Measurements from ENCODE around the gene PLCG2.

PLCG2 gene

DNA sequence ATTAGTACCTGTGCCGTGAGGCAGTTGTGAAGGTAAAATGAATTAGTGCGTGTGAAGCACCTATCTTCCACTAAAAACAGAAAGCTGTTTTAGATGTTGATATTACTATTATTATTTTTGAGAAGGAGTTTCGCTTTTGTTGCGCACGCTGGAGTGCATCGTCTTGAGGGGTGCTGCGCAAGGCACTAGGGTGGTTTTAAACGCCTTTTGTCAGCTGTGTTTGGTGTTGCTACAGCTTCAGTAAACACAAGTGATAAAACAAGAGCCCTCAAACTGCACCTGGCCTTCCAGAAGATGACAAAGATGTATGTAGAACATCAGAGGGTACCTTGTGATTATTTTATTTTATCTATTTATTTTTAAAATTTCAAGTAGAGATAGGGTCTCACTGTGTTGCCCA is 38.2 kb downstream of the PLCG2 start:
- DNase-seq: no peak

DNA sequence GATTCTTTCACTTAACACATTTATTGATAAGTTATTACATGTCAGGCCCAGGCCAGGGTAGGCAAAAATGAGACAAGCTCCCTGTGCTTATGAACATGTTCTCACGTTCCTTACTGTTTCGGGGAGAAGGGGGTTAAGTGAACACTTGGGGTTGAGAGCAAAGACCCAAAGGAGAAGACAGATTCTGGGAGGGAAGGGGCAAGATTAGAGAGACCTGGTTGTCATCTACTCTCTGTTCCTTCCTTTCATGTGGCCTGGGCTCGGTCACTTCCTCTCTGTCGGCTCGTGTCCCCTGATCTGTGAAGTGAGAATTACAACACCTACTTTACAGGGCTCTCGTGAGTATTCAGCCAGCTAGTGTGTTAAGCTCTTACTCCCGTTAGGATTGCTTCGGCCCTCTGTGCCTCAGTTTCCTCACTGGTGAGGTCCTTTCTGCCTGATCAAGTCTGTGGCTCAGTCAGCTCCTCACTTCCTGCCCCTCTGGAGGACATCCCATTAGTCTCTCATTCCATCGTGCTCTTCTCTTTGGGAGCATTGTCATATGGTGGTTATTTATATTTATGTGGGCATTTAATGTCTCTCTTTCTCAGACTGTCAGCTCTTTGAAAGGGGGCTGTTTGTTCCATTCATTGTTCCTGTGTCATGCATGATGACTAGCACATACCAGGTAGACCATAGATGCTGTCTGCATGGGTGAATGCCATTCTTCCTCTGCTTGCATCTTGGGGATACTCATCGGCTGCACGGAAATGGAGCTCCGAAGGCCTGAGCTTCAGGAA is 38.9 kb downstream of the PLCG2 start:
- no peak for DNase-seq

DNA sequence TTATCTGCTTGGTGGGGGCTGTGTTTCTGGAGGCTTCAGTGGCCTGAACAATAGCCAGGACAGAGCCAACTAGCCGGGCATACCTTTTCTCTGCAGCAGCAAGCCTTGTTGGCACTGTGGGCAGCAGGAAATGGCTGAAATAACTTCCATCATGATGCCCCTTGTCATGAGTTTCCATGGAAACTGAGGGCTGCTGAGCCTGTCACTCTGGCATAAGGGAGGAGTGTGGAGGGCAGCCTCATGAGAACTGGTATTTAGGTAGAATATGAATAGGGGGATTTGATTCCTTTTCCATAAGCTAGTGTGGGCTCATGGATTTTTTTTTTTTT is 39.4 kb downstream of the PLCG2 start:
- no peak for DNase-seq

DNA sequence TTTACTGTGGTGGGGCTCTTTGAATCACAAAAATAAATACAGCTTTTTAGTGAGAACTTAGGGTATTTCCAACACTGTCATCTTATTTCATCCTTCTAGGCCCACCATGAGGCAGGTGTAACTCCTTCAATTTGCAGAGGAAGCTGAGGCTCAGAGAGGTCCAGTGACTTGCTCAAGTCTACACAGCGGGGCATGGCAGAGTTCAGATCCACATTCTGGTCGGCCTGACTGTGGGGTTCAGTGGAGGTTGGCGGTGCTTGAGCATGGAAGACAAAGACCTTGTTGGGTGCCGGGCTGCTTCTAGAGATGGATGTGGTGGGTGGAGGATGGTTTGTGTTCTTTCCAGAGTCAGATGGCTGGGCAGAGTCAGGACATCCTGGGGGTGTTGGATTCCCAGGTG is 39.8 kb downstream of the PLCG2 start:
- no peak for DNase-seq

DNA sequence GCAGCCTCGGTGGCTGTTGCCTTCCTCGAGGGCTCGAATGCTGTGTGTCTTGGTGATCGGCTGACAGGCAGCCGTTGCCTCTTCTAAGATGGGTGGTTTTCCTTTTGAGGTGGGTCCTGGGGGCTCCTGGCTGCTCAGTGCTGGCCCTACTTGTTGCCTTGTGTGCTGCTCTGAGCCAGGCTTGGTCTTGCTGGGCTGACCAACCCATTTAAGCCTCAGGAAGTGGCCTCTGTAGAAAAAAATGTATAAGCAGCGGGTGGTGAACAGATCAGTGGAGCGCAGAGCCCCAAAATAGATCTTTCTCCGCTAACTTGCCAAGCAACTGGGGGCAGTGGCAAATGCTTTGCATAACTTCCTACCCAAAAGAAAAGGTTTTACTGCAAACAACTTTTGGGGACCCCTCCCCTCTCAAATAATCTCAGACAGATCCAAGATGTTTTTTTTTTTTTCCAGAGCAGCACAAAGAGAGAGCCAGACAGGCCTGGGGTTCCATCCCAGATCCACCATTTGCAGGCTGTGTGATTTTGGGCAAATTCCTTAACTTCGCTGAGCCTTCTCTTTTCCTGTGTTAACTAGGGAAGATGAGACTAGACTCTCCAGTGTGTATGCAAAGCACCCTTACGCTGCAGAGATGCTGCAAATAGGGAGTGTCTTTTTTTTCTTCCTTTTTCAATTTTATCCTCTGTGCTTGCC is 42.5 kb downstream of the PLCG2 start:
- DNase-seq: no peak

DNA sequence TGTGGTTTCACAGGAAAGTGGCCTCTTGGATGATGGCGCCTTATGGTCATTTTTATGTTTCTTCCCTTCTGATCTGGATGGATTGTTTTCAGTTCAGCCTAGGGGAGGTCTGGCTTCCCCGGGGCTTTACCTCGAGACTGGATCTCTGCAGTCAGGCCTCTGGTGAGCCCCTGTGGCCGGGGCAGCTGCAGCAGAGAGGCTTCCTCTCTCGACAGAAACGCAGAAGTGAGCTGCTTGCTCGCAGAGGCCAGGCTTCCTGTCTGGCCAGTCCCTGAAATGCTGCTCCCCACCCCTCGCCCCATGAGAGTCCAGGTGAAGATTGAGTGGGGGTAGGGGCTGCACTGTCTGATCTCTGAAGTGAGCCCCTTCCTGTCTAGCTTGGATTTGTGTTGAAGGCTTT is 44.0 kb downstream of the PLCG2 start:
- DNase-seq: no peak

DNA sequence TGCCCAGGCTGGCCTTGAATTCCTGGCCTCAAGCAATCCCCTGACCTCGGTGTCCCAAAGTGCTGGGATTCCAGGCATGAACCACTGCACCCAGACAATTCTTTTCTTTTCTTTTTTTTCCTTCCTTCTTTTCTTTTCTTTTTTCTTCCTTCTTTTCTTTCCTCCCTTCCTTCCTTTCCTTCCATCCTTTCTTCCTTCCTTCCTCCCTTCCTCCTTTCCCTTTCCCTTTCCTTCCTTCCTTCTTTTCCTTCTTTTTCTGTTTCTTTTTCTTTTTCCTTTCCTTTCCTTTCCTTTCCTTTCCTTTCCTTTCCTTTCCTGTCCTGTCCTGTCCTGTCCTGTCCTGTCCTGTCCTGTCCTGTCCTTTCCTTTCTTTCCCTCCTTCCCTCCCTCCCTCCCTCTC is 44.6 kb downstream of the PLCG2 start:
- no peak for DNase-seq

DNA sequence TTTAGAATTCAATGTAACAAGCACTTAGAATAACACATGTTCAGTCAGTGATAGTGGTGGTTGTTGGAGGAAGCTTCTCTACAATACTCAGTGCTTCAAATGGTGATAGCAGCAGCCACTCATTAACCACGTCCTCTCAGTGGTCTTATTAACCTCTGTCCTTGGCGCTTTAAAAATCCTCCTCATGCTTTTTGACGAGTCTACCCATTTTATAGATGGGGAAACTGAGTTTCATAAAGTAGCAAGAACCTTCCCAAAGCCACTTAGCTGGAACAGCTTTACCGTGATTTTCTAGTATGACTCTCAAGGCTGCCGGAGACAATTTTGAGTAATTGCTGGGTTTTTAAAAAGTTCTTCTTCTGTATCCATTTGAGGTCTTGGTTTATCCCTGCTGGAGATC is 47.4 kb downstream of the PLCG2 start:
- DNase-seq: no peak

DNA sequence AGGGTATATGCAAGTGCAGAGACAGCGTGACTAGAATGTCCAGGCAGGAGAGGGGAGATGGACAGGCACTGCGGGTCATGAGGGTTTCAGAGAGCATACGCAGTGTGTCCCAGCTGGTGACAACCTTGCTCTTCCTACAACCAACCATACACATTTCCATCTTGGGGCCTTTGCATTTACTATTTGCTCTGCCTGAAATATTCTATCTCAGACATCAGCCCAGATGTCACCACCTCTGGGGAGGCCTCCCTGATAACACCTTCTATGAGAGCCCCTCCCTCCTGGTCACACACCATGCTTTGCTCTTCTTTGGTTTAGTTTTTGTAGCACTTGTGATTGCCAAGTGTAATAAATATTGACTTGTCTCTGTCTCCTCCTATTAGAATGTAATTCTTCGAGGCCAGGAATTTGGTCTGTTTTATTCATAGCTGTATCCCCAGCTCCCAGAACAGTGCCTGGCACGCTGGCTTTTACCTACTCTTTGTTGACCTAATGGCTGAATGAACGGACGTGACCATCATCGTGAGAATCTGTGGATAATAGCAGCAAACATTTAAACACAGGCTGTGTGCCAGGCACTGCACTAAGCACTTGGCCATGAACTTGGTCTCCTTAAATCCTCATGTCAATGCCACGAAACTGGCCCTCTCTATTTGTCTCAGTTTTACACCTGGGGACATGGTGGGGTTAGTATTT is 51.9 kb downstream of the PLCG2 start:
- DNase-seq: no peak

DNA sequence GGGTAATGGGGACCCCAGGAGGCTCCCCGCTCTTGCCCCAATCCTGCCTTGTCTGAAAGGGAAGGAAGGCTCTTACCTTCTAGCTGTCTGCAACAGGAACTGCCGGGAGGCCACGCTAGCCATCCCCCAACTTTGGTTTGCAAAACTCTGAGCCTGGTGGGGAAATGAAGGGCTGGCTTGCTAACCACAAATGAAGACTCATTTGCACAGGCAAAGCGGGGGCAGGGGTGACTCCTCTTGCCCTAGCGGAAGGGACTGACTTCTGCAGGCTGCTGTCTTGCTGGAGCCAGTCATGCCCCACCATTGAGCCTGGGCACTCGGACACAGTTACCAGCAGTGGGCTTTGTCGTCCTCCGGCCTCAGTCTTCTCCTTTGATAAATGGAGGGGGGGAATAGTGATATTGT is 52.6 kb downstream of the PLCG2 start:
- DNase-seq: no peak

DNA sequence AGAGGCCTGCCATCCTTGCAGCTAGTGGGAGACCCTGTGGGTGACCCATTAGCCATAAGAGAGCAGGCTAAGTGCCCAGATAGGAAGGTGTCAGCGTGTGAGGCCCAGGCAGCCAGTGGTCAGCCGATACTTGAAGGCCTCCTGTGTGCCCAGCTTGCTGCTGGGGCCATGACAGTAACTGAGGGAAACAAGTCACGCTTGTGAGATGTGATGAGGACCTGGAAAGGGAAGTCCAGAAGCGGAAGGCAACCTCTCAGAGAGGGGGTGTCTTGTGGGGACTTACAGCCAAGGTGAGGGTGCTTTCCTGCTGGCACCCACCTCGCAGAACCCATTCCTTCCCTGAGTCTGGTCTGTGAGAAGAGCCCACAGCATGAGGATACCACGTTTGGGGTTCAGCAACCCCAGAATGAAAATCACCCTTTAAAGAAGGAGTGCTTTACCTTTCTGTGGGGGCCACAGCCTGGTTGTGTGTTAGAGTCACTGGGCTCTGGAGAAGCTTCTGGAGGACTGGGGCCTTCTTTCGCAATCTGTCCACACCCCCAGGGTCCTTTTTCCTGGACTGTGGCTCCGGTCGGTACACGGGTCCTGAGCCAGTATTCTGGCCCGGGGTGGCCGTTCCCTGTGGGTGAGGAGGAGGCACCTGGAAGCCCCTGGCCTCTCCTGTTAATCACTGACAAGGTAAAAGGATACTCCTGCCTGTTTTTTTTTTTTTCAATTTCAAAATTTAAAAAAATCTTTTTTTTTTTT is 53.9 kb downstream of the PLCG2 start:
- no peak for DNase-seq

DNA sequence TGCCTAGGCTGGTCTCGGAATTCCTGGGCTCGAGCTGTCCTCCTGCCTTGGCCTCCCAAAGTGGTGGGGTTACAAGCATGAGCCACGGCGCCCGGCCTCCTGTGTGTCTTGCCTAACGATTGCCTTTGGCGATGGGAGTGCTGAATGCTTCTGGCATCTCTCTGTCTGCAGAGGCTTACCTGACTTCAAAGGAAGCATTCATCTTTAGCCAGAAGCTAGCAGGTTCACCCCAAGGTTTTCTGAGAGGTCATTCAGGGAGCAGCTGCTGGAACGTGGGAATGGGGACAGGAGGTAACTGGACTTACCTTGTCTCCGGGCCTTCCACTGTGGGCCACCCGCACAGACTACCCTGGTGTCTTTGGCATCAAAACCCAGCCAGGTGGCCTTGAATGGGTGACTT is 54.7 kb downstream of the PLCG2 start:
- no peak for DNase-seq

DNA sequence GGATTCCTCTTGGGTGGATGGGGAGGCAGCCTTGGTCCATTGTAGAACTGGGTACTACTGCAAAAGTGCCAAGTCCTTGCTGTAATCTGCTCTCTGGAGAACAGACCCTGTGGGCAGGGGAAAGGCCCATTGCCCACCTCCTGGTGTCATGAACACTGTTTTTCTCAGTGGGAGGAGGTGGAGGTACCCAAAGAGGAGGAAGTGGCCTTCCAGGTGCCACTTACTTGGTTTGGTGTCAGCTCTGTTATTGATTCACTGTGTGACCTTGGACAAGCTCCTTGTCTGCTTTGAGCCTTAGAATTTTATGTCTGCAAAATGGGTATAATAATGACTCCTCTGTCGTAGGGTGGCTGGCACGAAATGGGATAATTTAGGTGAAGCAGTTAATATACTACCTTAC is 55.8 kb downstream of the PLCG2 start:
- DNase-seq: no peak

DNA sequence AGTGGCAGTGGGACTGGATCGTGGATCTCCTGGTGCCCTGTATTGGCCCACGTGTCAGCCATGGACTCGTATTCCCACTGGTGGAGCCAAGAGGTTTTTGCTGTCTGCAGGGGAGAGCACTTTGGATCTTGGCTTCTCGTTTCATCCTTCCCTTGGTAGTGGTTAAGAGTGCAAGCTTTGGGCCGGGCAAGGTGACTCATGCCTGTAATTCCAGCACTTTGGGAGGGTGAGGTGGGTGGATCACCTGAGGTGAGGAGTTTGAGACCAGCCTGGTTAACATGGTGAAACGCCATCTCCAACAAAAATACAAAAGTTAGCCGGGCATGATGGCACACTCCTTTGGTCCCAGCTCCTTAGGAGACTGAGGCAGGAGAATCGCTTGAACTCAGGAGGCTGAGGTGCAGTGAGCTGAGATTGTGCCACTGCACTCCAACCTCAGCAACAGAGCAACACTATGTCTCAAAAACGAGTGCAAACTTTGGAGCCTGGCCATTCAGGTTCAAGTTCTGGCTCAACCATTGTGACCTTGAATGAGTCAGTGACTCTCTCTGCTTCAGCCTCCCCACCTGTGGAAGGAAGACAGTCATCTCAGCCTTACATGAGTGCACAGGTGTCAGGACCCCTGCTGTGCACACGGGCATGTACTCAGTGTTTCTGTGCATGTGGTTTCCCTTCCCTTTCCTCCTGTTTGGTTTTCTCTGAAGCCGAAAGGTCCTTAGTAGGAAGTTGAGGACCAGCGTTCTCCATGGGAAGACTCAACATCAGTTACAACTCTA is 57.4 kb downstream of the PLCG2 start:
- DNase-seq: no peak

DNA sequence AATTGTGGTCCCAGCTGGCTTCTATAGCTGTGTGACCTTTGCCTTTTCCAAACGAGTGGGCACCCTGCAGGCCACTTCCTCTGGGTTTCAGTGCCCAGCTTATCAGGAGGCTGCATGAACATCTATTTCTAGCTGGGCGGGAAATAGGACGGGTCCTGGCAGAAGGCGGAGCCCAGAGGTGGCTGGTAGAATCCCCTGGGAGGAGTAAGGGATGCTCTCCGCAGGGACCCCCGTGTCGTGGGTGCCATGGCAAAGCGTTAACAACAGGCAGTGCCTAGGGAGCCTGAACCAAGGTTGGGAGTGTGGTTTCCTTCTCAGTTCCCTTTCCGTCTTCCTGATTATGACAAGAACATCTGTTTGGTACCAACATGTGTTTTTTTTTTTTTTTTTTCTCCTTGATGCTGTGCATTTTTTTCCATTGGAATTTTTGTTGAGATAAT is 58.2 kb downstream of the PLCG2 start:
- DNase-seq: no peak

DNA sequence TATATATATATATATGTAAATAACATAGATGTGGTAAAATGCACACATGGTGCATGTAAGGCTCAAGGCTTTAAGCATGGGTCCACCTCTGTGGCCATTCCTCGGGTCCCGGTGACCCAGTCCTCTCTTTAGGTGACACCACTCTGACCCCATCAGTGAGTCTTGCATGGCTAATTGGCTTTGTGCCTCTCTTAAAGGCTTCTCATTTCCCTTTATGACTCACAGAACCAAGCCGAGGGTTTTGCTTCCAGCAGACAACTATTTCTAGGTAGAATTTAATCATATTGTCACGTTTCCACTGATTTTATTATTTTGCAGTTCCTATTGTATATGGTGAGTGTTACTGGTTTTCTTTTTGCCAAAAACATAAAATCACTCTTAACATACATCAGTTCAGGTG is 59.7 kb downstream of the PLCG2 start:
- DNase-seq: no peak

DNA sequence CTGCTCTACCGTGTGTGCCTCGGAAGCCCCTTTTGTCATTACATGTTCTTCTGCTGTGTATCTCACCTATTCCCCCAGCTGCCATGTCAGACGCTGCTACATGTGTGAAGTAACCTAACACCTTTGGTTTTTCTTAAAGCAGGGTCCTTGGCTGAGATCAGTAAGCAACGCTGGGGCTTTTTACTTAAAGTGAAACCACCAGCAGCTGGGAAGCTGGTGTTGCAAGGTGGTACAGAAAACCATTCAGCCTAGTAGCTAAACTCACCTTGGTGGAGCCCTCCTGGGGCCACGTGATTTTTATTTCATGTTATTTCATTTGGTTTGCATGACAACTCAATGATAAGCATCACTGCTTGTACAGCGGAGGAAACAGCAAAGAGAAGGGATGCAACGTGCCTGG is 62.6 kb downstream of the PLCG2 start:
- DNase-seq: no peak

DNA sequence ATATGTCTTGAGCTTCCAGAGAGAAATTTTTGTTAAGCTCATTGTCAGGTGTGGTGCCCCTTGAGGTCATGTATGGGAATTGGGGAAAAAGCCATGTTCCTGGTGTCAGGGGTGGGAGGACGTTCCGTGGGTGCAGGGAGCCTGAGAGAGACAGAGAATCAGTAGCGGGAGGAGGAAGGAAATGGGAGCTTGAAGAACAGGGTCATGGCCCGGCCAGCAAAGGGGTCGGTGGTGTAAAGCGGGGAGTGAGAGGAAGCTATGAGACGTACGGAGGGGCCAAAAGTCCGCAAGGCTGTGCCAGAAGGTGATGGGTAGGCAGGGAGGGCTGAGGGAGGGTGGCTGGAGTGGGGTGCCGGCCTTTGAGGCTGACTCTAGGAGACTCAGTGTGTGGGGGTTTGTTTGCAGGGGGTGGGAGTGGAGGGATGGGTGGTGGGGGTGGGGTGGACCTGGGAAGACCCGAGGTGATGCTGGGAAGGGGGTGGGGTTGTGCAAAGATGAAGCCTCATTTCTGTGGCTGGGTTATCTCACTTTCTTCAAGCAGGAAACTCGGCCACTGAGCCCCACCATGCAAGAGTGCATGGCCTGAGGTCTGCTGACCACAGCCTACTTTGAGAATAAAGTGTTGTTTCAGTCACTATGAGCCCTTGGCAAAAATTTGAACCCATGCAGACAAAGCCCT is 63.6 kb downstream of the PLCG2 start:
- DNase-seq: no peak

DNA sequence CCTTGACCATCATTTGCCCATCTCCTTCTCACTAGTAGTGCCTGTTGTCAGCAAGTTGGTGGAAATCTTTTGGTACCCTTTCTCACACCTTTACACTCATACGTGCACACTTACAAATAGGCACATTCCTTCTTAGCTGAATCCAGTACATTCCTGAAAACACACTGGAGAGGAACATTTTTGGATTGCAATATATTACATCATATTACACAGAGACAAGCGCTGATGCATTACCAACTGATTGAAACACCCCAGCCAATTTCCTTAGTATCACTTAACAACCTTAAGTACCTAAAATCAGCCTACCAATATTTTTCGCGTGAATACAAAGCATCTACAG is 64.1 kb downstream of the PLCG2 start:
- DNase-seq: no peak

DNA sequence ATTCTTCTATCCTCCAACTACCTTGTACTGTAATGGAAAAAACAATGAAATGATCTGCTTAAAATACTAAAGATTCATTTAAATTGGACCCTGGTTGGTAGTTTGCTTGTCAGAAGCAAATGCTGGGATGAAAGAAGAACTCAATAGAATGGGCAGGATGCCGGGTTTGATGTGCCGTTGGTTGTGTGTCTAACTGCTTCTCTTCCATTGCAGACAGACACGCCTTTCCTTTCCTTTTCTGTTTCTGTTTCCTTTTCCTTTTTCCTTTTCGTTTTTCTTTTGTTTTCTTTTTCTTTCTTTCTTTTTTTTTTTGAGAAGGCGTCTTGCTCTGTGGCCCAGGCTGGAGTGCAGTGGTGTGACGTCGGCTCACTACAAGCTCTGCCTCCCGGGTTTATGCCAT is 64.6 kb downstream of the PLCG2 start:
- DNase-seq: no peak

DNA sequence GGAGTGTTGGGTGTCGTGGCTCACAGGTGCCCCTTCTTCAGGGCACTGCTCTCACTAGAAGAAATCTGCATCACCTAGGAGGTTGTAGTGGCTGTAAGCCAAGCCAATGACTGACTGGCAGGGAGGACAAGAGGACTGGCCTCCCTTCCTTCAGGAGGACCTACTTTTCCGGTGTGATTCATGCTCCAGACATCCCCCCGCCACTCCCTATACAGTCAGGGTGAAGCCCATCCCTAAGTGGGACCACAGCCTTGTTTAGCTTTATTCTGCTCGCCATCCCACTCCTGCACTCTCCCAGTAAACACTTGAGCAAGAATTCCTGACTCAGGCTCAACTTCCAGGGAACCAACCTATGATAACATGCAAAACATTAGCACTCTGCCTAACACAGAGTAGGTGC is 67.0 kb downstream of the PLCG2 start:
- DNase-seq: no peak

DNA sequence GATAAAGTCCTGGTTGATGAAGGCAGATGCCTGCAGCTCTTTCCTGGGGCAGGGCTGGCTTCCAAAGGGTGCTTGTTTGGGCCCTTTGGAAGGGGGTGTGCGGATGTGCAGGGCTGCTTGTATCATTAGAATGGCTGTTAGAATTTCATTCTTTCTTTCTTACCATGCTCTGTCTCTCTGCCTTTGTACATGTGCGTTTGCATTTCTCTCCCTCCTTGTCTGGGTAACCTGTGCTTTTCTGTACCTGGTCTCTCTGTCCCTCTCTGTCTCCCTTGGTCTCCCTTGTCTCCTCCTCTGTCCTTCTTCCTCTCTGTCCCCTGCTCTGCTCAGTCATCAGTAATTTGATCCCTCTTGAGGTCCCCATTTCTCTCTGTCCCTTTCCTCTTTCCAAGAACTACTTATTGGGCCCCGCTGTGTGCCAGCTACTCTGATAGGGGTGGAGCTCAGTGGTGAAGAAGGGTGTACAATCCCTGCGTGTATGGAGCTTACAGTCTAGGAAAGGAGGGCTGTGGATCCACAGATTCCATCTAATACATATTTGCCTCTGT is 69.3 kb downstream of the PLCG2 start:
- no peak for DNase-seq

All from cortex of kidney (tissue), 1 donor.